A549 treated with AZD2906 at 1 μM for 4 hours (cell line): ENCODE measurements around the gene ZEB2. TPM values are rescaled to one million over a fixed set of nuclear protein-coding genes. Genes with fewer than 3 reads are reported as not detected.

Experiments
- total RNA-seq: library from RNA; stranded (reverse); fragments of 200-300 nt; extraction: Qiagen RNA extraction; gene quantifications from 5 replicates; pipeline ENCODE4 v1.2.3, GENCODE V29; 2022

ZEB2 gene
- 6.2 to 11.3 TPM (median 8.6 TPM) in 5 replicates for total RNA-seq

DNA sequence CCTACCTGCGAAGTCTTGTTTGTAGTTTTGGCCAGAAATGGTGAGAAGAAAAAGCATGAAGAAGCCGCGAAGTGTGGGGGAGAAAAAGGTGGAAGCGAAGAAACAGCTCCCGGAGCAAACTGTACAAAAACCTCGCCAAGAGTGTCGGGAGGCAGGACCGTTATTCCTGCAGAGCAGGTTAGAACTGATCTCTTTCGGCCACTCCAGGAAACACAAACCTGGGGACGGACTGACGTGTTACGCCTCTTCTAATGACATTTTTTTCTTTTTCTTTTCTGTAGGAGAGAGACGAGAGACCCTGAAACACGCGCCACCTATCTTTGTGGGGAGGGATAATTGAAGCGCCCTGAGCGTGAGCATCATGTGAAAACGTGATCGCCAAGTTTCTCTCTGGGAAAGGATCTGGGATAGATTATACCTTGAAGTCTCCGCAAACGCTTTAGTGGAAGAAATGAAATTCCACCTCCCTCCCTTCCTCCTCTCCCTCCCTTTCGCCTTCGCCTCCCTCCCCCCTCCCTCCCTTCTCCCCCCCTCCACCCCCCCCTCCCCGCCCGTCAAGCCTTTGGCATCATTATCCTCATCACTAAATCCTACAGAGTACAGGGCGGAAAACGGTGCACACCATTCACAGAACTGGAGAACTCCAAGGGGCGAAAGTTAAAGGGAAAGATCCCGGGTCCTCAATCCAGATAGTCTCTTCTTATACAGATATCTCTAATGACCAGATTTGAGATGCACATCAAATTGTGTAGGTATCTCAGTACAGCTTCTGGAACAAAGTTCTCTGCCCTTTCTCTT lies at the start of gene ZEB2:
TSS of gene ZEB2 (minus strand) at position 186 of the 798 bp plus-strand sequence. CDS start 2,769 bp downstream, outside the sequence.

